Lower lobe of right lung (tissue), 2 donors: ENCODE results near the gene KIAA1549. TPM values are rescaled to one million over a fixed set of nuclear protein-coding genes. Genes with fewer than 3 reads are reported as not detected.
"Not testable (repeated sequence)": the region's sequence is repeated elsewhere in the genome, so short reads cannot be mapped to it uniquely, and the experiment has no call there.

Experiments used
- ATAC-seq, 2 donors: fragments of 200-7000 bp; cut with Tn5 transposase; one replicate each; pipeline ENCODE4 v1.9.1; 2020 to 2022; ENCODE audit warnings: mild to moderate bottlenecking in 2 of 2, moderate library complexity in 2 of 2
- DNase-seq: peaks from one replicate; pipeline ENCODE4 v3.0.0-alpha.2; 2020
- H3K27ac ChIP-seq: fragments of 200-600 bp; one replicate; pipeline ENCODE4 v1.8.0; 2022
- H3K27me3 ChIP-seq: fragments of 200-600 bp; one replicate; pipeline ENCODE4 v1.8.0; 2022; ENCODE audit warnings: low read depth
- H3K36me3 ChIP-seq: fragments of 200-600 bp; one replicate; pipeline ENCODE4 v1.8.0; 2022; ENCODE audit warnings: mild to moderate bottlenecking
- H3K4me1 ChIP-seq: fragments of 200-600 bp; one replicate; pipeline ENCODE4 v1.8.0; 2022
- H3K4me3 ChIP-seq: fragments of 200-600 bp; one replicate; pipeline ENCODE4 v1.8.0; 2022; ENCODE audit warnings: mild to moderate bottlenecking
- H3K9me3 ChIP-seq: fragments of 200-600 bp; one replicate; pipeline ENCODE4 v1.8.0; 2022
- intact Hi-C: fragments of 100-400 bp; cut with DNase I; formaldehyde crosslinking; loops from one replicate; pipeline ENCODE4 v1.11.0; 2022
- total RNA-seq: library from RNA; stranded (reverse); fragmentation: NEBNext Ultra II Directional; extraction: Animal tissue kit (Norgen Biotek cat#: 25700); gene quantifications from one replicate; pipeline ENCODE4 v1.2.1, GENCODE V29; 2021
- TF ChIP-seq, protein P1 (sequence below): fragments of 200-600 bp; IDR thresholded peaks from one replicate; pipeline ENCODE4 v1.8.0; 2022; ENCODE audit warnings: antibody characterized with exemption, mild to moderate bottlenecking
- donor health status: DM: no; HTN: yes; CAD: no; lungs with severe emphysema.

The KIAA1549 gene
- total RNA-seq, 1 donor from 2014 or later, result 5.3 TPM

DNA sequence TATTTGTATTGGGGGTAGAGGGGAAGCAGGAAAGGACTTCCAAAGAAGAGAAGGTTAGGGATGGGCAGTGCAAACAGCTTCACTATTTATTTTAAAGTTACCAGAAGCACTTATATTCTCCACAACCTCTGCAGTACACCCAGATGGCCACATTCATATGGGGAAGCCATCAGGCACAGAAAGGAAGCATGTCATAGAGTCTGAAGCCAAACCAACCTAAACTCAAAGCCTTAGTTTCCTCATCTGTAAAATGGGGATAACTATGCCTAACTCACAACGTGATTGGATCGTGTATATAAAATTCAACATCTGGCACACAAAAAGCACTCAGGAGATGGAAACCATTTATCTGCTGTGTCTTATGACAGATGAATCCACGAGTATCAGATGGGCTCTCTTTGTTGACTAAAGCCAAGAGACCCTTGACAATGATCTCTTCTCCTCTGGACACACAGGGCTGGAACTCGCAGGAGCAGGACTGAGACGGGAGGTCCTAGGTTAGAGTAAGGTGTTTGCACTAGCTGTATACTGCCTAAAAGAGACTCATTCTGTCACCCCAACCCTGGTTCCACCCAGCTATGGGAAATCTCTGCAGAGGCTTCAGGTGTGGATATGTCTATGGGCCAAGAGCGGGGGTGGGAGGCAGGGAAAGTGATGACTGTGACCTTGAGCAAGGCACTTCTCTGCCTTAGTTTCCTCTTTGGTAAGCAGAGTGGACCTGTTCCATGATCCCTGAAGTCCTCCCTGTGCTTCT is 1.8 kb downstream of the KIAA1549 start:
- DNase-seq, result no peak
- intact Hi-C loops, result no loop called here
- H3K4me1 ChIP-seq, result peaks cover 17% of the 10 kb centered on the region
- peak overlapping the region; percentile 71 for H3K4me3 ChIP-seq
- H3K27me3 ChIP-seq, result peaks cover 4% of the 10 kb centered on the region
- H3K9me3 ChIP-seq, result no peaks in the 10 kb centered on the region
- TF ChIP-seq, protein P1, sequence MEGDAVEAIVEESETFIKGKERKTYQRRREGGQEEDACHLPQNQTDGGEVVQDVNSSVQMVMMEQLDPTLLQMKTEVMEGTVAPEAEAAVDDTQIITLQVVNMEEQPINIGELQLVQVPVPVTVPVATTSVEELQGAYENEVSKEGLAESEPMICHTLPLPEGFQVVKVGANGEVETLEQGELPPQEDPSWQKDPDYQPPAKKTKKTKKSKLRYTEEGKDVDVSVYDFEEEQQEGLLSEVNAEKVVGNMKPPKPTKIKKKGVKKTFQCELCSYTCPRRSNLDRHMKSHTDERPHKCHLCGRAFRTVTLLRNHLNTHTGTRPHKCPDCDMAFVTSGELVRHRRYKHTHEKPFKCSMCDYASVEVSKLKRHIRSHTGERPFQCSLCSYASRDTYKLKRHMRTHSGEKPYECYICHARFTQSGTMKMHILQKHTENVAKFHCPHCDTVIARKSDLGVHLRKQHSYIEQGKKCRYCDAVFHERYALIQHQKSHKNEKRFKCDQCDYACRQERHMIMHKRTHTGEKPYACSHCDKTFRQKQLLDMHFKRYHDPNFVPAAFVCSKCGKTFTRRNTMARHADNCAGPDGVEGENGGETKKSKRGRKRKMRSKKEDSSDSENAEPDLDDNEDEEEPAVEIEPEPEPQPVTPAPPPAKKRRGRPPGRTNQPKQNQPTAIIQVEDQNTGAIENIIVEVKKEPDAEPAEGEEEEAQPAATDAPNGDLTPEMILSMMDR, result no peak
- H3K27ac ChIP-seq, result no peak overlapping the region
- H3K36me3 ChIP-seq, result no peaks in the 10 kb centered on the region
- ATAC-seq, result no peak

DNA sequence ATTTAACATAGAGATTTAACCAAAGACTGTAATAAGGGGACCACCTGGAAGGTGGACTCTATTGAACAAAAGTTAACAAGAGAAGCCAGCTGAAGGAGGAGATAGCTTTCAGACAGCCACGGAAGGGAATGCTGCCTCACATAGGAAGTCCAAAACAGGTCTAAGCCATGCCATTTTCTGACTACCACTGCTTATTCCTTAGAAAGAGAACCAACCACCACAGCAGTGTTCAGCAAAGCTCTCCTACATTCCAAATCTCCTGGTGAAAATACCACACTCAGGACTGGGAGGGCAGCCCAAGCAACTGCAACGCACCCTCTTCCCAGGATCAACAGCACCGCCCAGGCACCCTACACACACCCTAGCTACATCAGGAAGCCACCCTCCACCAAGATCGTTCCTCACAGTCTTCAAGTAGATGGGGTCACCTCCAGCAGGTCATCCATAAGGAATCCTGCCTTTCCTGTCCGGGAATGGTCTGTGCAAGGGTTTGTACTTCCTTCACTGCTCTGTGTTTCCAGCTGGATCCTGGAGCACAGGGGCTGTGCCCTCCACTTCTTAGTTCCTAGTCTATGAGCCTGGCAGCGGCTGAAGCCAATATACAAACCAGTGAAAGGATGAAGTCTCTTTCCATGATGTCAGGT is 2.5 kb downstream of the KIAA1549 start:
- H3K36me3 ChIP-seq, result no peaks in the 10 kb centered on the region
- no peak overlapping the region for H3K4me3 ChIP-seq
- H3K27ac ChIP-seq, result no peak overlapping the region
- peaks cover 4% of the 10 kb centered on the region for H3K27me3 ChIP-seq
- no peak for ATAC-seq
- H3K4me1 ChIP-seq, result peaks cover 17% of the 10 kb centered on the region
- TF ChIP-seq, protein P1, result no peak
- H3K9me3 ChIP-seq, result no peaks in the 10 kb centered on the region
- intact Hi-C loops, result no loop called here
- no peak for DNase-seq

DNA sequence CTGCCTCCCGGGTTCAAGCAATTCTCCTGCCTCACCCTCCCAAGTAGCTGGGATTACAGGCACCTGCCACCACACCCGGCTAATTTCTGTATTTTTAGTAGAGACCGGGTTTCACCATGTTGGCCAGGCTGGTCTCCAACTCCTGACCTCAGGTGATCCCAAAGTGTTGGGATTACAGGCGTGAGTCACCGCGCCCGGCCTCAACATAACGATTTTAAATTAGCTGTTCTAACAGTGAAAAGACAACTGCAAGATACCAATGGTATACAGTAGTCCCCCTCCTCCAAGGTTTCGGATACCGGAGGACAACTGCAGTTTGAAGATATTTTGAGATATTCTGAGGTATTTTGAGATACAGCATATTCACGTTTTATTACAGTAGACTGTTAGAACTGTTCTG is 5.0 kb downstream of the KIAA1549 start:
- H3K27me3 ChIP-seq, intact Hi-C loops, ATAC-seq, DNase-seq, H3K9me3 ChIP-seq, H3K27ac ChIP-seq, H3K4me3 ChIP-seq, H3K36me3 ChIP-seq: not testable (repeated sequence)
- peaks cover 12% of the 10 kb centered on the region for H3K4me1 ChIP-seq

DNA sequence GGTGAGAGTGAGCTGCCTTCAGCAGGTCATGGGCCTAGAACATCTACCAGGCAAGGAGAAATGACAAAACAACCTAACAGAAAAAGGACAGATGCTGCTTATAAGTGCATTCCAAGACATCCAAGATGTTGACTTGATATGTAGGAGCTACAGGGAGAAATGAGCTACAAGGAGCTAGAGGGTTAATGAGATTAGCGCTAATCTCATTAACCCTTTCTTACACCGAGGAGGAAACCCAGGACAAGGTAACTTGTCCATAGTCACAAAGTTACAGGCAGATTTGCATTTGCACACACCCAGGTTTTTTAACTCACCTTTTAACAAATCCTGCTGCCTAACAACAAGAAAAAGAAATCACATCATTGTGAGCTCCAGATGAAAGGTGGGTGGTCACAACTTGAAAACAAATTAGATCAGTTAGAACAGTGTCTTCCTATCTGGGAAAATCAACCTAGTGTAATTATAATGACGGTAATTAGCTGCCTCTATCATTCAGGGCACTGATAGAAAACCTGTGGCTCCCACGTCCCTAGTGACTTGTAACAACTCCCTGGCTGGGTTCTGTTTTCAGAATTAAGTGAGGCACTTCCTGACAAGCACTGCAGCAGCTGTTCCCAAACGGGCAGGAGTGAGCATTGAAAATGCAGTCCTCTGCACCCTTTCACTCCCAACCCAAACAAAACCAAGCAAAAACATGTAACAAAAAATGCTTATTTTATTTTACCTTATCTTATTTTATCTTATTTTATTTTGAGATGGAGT is 5.7 kb downstream of the KIAA1549 start:
- H3K27ac ChIP-seq, result no peak overlapping the region
- H3K9me3 ChIP-seq, result no peaks in the 10 kb centered on the region
- intact Hi-C loops, result no loop called here
- DNase-seq (no peak), ATAC-seq (no peak)
- H3K4me1 ChIP-seq, result peaks cover 9% of the 10 kb centered on the region
- peaks cover 4% of the 10 kb centered on the region for H3K27me3 ChIP-seq
- no peaks in the 10 kb centered on the region for H3K36me3 ChIP-seq
- no peak overlapping the region for H3K4me3 ChIP-seq
- TF ChIP-seq, protein P1, result no peak

DNA sequence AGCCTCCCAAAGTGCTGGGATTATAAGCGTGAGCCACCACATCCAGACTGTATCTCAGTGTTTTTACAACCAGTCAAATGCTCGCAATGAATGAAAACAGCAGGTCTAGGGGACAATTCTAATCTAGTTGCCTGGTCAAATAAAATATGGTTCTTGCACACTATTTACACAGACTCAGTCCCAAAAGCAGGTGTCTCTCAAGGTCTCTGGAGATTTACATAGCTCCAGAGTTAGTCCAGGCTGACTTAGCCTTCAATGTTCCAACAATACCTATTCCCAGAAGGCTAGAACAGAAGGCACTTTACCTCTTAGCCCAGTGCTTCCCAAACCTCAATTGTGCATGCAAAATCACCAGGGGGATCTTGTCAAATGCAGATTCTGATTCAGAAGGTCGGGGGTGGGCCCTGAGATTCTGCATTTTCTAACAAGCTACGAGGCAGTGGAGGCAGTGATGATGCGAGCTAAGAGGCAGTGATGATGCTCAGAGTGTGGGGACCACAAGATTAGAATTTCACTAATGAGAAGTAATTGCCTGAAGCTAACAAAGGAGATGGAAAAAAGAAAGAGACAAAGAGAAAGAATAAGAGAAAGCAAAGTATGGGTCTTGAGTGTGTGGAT is 6.4 kb downstream of the KIAA1549 start:
- no peak for ATAC-seq
- no peak overlapping the region for H3K4me3 ChIP-seq
- H3K4me1 ChIP-seq, result peaks cover 1% of the 10 kb centered on the region
- TF ChIP-seq, protein P1, result no peak
- H3K9me3 ChIP-seq, result no peaks in the 10 kb centered on the region
- intact Hi-C loops, result no loop called here
- no peak for DNase-seq
- H3K27me3 ChIP-seq, result peaks cover 4% of the 10 kb centered on the region
- no peaks in the 10 kb centered on the region for H3K36me3 ChIP-seq
- H3K27ac ChIP-seq, result no peak overlapping the region
